GM19397 (cell line): ENCODE measurements around the gene BFSP2.
"Not testable (repeated sequence)": the region's sequence is repeated elsewhere in the genome, so short reads cannot be mapped to it uniquely, and the experiment has no call there.

Source experiments
- ATAC-seq: cut with Tn5 transposase; IDR thresholded peaks from one replicate; pipeline ENCODE4 v1.9.1; 2021; ENCODE audit warnings: mild to moderate bottlenecking, moderate library complexity; ENCODE audit not compliant: unreplicated experiment

The BFSP2 gene

DNA sequence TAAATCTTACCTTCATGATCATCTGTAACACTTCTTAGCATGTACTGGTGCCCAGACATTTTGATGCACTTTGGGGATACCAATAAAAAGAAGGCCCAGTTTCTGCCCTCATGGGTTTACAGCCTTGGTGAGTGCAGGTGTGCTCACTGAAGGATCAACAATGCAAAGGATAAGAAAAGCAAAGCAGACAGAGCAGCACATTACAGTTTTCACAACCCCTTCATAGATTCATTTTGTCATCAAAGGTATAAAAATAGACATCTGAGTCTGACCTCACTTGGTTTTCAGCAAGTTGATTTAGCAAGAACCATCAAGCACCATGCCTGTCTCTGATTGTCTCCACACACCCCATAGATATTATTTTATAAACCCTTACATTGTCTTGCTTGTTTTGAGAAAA lies 77.6 kb downstream of the BFSP2 start:
- no peak for ATAC-seq

DNA sequence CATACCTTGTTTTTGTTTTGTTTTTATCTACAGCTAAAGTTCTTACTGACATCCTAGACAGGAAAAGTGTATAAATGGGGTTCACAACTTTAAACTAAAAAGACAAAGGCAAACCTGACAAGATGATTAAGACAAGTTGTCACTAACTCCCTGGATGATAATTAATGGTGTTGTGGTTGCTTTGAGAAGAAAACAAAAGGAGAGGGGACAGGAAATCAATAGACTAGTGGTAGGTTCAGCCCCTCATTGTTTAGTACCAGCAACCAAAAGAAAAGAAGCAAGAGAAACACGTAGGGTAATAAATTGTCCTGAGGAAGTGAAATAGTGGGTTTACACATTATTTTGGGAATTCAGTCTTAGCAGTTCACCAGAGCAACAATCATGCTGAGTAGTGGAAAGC lies 78.8 kb downstream of the BFSP2 start:
- ATAC-seq: no peak

DNA sequence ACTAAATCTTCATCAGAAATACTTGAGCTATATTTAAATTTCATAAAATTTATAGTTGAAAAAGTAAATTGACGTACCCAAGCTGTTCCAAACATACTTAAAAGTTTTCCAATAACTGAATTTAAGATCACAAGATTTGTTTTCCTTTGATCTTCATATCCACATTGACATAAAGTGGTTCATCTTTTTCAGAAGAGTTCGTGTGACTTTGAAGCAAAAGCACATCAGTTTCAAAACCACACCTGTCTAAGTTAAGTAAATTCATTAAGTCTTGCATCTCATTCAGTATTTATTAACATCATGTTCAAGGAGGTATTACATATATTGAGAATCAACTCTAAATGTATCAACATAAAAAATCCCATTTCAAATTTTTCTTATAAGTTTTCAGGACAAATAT lies 79.5 kb downstream of the BFSP2 start:
- ATAC-seq: no peak

DNA sequence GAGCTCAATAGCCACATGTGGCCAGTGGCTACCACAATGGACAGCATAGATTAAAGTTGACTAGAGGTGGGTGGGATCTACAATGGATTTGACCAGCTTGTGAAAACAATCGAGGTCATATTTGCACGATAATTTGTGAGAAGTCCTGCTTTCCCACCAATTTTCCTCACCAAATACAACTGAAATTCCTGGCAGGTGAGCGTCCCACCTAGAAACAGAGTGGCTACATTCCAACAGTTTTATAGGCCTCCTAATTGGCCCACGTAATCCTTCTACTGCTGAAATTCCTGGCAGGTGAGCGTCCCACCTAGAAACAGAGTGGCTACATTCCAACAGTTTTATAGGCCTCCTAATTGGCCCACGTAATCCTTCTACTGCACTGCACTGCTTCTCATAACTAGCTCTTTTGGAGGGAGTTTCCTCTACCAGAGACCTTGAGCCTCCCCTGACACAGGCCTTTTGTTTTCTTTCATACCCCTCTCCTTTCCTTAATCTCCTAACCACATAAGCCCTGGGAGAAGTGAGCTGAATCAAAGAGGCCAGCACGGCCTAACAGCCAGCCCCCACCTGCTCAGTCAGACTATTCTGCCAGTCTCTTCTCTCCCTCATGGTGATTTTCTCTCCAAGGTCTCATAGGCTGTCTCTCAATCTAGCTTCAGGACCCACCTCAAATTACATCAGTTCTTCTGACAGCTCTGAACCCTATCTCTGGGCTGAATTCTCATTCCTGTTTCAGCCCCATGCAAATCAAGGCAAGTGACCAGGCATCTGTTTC lies 80.2 kb downstream of the BFSP2 start:
- peak; percentile 51 for ATAC-seq

DNA sequence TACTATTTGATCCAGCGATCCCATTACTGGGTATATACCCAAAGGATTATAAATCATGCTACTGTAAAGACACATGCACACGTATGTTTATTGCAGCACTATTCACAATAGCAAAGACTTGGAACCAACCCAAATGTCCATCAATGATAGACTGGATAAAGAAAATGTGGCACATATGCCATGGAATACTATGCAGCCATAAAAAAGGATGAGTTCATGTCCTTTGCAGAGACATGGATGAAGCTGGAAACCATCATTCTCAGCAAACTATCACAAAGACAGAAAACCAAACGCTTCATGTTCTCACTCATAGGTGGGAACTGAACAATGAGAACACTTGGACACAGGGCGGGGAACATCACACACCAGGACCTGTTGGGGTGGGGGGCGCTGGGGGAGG lies 82.6 kb downstream of the BFSP2 start:
- not testable (repeated sequence) for ATAC-seq

DNA sequence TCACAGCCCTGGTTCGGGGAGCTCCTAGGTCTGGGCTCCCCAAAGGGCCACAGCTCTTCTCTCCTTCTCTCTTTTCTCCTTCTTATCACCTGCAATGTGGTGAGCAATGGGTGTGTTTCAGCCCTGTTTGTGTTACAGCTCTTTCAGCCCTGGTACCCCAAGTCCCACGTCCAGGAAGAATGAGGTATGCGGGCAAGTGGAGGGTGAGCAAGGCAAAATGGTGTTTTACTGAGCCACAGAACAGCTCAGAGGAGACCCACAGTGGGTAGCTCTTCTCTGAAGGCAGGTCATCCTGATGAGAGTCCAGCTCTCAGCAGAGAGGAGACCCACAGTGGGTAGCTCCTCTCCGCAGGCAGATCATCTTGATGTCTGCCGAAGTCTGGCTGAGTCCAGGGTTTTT lies 86.8 kb downstream of the BFSP2 start:
- no peak for ATAC-seq

DNA sequence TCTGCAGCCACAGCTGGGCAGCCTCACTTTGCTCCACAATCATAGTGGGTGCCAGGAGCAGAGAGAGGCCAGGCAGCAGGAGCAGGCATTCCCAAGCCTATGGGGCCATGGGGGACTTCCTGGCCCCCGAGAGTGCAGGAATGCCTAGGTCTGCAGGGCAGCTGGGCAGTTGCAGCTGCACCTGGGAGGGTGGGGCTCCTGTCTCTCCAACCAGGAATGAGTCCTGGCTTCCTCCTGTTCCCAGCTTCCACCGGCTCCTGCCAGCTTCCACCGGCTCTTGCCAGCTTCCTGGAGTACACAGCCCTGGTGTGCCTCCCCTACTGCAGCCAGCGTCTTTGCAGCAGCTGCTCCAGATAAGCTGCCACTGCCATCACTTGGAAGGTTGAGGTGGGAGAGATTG lies 87.3 kb downstream of the BFSP2 start:
- ATAC-seq: no peak

DNA sequence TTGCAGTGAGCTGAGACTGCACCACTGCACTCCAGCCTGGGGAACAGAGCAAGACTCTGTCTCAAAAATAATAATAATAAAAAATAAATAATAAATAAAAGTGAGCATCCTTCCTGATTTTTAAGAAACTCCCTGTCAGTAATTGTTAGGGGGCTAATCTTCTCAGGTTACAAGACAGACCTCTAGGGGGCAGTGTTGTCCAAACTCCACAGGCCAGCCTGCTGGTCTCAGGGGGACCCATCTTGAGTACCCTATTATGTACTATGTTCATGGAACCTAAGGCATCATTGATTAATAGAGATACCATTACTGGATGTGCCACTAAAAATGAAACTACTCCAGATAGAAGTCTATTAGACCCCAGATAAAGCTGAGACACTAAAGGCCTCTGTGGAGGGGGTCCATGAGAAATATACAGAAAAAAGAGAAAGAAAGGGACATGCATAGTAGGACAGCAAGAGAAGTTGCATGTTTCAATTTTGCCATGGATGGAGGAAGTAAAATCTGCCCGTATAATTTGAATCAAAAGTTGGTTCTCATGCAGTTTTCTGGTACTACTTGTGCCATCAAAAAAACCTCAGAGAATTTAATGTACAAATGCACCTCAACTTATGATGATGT lies 88.2 kb downstream of the BFSP2 start:
- no peak for ATAC-seq

DNA sequence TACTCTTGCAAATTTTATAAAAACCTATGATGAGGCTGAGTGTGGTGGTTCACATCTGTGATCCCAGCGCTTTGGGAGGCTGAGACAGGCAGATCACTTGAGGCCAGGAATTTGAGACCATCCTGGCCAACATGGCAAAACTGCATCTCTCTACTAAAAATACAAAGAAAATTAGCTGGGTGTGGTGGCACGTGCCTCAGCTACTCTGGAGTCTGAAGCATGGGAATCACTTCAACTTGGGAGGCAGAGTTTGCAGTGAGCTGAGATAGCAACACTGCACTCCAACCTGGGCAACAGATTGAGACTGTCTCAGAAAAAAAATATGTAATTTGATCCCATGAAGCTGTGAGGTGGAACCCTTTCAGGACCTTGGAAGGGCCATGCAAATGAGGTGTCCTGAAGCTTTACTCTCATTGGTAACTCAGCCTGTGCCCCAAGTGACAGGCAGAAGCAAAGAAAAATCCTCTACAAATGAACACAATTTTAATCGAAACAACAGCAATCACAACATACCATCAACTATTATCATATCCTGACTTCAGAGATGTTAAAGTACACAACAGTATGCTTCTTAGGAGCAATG lies 89.0 kb downstream of the BFSP2 start:
- ATAC-seq: no peak

DNA sequence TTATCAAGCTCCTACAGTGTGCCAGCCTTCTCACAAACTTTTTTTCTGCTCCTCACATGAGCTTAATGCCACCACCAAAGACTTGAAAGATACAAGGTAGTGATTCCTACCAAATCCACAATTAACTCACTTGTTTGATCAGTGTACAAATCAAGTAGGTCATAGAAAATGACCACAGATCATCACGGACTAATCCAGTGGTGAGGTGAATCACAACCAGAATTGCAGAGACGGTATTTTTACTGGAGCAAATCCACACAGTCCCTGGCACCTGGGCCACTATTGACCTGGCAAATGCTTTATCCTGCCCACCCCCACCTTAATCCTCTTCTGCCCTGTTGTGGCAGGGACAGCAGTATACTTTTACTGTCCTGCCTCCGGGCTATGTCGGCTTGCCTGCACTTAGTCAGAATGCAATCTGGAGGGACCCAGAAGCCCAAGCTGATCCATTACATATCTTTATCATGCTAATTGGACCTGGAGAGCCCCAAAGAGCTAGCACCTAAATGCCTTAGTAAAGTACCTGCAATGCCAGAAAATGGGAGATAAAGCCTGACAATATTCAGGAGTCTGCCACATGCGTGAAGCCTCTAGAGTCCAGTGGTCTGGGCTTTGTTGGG lies 89.7 kb downstream of the BFSP2 start:
- no peak for ATAC-seq

DNA sequence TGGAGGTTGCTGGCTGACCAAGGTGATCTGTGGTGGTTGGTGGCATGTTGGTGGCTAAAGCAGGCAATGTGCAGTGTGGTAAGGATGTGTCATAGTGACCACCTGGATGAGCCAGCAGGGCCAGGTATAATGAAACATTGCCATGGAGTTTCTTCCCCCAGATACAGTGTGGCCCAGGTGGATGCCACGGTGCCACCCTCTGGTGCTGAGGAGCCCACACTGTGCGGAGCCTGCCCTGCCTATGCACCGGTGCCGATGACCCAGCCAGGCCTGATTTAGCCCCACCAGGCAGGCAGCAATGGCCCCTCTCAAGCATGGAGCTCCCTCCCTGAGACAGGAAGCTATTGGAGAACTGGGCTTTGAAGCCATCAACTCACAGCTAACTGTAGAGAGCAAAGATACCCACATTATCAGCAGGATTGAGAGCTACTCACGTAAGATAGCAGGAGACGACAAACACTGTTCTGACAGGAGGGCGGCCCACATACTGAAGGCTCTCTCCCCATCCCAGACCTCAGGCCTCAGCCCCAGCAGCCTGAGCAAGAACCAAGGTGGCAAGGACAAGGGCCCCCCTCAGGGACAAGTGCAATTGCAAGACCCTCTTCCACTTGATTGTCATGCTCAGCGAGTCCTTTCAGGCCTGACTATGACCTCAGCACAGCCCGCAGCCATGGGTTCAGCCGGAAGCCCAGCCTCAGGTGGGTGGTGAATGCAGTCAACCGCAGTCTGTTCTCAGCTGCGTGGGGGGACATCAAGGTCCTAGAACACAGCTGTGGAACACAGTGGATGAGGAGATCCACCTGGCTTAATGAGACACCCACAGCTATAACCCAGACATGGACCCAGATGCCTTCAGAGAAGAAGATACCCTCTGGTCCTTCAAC lies 90.9 kb downstream of the BFSP2 start:
- ATAC-seq: peak; percentile 82

DNA sequence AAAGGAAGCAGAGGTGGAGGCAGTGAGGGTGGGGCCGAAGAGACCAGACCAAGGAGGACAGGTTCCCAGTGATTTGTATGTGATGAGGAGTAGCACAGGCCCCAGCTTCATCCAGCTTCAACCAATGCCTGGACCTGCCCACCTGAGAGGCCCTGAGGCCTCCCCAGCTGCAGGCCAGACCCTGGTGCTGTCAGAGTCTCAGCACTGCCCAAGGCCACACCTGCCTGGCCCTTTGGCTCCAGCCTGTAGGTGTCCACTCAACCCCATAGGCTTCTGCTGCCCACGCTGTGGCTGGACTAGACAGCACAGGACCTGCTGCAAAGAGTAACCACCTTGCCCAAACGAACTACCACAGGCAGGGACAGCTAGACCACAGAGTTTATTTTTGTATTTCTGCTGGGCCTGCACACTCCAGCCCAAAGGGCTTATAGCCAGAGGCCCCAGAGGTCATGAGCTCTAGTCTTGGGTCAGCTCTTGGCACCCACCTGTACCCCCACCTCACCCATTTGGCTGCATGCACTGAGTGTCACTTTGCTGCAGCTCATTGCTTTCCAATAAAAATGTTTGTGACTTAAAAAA lies 91.7 kb downstream of the BFSP2 start:
- ATAC-seq: peak; percentile 11

DNA sequence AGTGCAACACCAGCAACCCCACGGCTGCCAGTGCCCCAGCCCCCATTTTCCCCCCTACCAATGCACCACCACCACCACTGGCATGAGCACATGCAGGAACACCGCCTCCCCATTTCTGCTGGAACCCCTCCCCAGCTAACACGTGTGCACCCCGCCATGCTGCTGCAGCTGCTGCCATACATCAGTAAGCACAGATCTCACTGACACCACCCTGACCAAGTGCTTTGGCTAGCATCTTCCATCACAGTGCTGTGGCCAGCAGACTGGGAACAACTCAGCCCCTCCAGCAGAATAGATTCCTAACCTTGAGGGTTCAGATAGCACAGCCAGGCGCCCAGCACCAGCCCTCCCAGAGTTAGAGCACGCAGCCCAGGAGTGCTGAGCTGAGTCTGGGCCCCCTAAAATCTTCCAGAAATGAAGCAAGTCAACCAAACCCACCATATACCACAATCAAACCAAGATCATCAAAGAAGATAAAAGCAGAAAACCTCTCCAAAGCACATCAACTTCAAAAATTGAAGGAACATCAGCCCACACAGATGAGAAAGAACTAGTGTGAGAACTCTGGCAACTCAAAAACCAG lies 92.4 kb downstream of the BFSP2 start:
- no peak for ATAC-seq

DNA sequence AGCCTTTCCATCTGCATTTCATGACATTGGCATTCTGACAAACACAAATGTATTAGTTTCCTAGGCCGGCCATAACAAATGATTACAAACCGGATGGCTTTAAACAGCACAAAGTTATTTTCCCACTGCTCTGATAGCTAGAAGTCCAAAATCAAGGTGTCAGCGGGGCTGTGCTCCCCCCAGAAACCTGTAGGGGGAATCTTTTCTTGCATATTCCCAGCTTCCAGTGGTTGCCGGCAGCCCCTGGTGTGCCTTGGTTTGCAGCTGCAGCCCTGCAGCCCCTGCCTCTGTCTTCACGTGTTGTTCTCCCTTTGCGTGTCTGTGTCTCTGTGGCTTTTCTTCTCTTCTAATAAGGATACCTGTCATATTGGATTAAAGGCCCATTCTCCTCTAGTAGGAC lies 94.6 kb downstream of the BFSP2 start:
- ATAC-seq: no peak

DNA sequence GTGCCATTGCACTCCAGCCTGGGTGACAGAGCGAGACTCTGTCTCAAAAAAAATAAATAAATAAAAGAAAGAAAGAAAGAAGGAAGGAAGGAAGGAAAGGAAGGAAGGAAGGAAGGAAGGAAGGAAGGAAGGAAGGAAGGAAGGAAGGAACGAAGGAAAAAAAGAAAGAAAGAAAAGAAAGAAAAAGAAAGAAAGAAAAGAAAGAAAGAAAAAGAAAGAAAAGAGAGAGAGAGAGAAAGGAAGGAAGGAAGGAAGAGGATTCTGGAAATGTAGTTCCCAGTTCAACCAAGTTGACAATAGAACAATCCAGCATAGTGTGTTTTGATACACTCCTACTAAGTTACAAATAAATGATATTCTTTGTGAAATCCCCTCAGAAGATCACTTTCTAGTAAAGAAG lies 102.7 kb downstream of the BFSP2 start:
- not testable (repeated sequence) for ATAC-seq

DNA sequence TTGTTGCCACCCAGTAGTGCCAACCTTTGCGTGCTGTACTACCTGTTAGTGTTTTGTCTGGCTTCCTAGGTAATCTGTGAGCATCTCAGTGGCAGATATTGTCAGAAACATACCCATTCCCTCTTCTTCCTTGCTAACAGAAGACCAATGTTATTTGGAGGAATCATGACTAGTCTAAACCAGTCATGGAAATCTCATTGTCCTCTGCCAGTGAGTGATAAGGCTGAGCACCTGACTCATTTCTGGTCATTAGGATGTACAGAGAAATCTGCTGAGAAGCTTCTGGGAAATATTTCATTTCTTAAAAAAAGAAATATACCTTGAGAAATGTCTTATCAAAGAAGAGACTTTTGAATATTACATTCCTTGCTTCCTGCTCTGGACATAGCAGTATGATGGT lies 103.6 kb downstream of the BFSP2 start:
- ATAC-seq: no peak

DNA sequence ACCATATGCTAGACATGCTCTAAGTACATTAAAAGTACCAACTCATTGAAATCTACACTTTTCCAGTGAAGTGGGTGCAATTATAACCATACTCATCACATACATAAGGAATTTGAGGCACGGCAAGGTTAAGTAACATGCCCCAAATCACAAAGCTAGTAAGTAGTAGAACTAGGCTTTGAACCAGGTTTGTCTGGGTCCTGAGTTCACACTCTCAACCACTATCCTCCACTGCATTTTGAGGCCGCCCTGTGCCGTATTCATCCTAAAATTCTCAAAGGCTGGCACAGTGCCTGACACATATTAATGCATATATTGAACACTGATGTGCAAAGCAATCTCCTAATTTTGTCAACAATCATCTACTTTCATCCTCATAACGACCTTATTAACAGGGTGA lies 104.9 kb downstream of the BFSP2 start:
- ATAC-seq: no peak

DNA sequence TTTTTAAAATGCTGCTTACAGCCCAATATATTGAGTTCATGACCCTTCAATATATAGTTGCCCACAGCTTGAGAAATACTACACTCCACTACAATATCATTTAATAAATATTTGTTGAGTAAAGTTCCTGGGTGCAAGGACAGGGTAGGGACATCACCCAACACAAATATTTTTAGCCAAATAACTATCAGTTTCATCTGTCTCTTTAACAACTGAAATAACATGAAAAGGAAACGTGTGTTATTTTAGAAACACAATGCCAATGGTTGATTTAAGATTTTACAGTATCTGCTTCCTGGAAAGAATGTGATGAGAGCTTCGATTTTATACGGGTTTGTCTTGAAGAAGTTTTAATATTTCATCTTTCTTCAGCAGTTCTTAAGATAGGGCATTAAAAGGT lies 106.0 kb downstream of the BFSP2 start:
- ATAC-seq: peak; percentile 11

DNA sequence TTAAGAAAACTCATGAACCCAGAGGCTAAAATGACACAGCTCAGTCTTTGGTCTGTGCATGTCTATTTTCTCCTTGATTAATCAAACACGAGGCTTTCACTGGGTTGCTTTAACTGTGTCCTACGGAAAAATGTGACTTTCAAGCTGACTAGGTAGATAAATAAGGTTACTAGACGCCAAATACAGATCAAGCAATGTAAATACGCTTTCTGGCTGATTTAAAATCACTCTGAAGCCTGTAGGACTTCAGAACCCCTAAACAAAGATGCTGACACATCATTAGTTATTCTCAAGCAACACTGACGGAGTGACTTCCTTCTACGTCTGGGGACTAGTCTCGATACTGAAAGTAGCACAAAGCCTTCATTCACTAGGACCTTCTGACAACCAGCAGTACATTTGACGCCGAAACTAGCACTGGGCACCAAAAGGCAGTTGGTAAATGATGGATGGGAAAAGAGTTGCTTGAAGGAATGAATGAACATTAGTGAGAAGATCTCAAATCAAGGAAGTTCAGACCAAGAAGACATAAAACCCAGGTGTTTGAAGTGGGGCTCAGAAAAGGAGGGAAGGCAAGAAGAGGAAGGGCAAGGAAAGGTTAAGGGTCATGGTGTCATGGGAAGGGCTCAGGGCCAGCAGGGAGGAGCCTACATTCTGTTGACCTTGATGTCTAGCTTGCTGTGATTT lies 106.5 kb downstream of the BFSP2 start:
- peak; percentile 96 for ATAC-seq

DNA sequence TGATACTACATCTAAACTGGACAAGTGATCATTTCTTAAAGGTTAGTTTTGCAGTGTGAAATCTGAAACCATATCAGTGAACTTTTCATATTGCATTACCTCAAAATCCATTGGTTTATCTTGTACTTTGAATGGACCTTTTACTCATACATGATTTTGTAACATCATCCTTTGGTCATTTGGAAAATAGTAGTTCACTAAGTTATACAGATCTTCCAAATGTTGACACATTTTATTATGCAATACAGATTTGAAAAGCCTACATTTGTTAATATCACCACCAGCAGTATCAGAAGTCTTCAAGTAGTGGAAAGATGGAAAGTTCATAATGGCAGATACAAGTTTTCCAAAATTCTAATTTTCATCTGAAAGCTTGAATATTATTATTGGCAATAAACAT lies 109.6 kb downstream of the BFSP2 start:
- ATAC-seq: no peak
